Motor neuron (in vitro differentiated cells): ENCODE results near the gene PBRM1. TPM values are rescaled to one million over a fixed set of nuclear protein-coding genes. Genes with fewer than 3 reads are reported as not detected.
A peak's percentile ranks its signal among the peaks of the same experiment; 100 is the strongest.

ENCODE experiments used
- ATAC-seq, 8 experiments: fragments of 200-7000 bp; cut with Tn5 transposase; replicated peaks in 6 of 8; 2 replicates each; pipeline ENCODE4 v1.8.0; 2021; ENCODE audit warnings: mild to moderate bottlenecking in 8 of 8, moderate library complexity in 8 of 8
- H3K27ac ChIP-seq, 2 donors: fragments of 250-450 bp; sonication (Bioruptor Pico); 2 replicates each; pipeline ENCODE4 v1.9.0; 2021; ENCODE audit warnings: antibody characterized with exemption in 2 of 2, mild to moderate bottlenecking in 2 of 2, moderate library complexity in 1 of 2
- H3K4me1 ChIP-seq, 2 donors: fragments of 250-450 bp; sonication (Bioruptor Pico); replicated peaks in 1 of 2; 2 replicates each; pipeline ENCODE4 v1.6.1; 2021; ENCODE audit warnings: antibody characterized with exemption in 2 of 2, mild to moderate bottlenecking in 2 of 2, moderate library complexity in 1 of 2
- H3K4me3 ChIP-seq, 5 donors: fragments of 250-450 bp; sonication (Bioruptor Pico); 2 replicates each; pipeline ENCODE4 v1.9.0; 2021; ENCODE audit warnings: antibody characterized with exemption in 5 of 5, mild to moderate bottlenecking in 5 of 5, moderate library complexity in 4 of 5
- WGBS, 10 experiments: fragments of 450-650 bp; shearing (Covaris generic); methylation state at CpG; one replicate each; pipeline ENCODE4 v1.0.0; 2022; 5-methylcytosine and 5-hydroxymethylcytosine counted together
- in situ Hi-C, 9 experiments: fragments of 400-800 bp; cut with MboI; loops; one replicate each; pipeline ENCODE4 v1.15.0; 2021; ENCODE audit warnings: low sequenced_read_pairs in 9 of 9, low pct_unique_long_range_greater_than_20kb in 2 of 9; ENCODE audit not compliant: unreplicated experiment in 9 of 9
- total RNA-seq, 8 experiments: library from RNA; unstranded; fragments of 300-600 nt; gene quantifications; 2 replicates each; pipeline versions ENCODE4 v1.2.3 to v1.2.4, GENCODE V29; 2022

Gene PBRM1
- total RNA-seq, 8 experiments from 2014 or later = 27.2 to 100 (median 66.9) TPM

GRCh38 chr3:52504977-52505376 is 180.7 kb downstream of the PBRM1 start:
- Histone ChIP-seq H3K4me1 (peaks cover 4 to 8% of the 10 kb centered on the region in 2 donors), H3K27ac (no peak overlapping the region), H3K4me3 (no peak overlapping the region)
- in situ Hi-C loops = no loop called here
- ATAC-seq = no peak
- 90 to 100% (median 100%) methylated on average over 1 to 4 of the region's 10 CpGs; no CpG with 5 or more reads in 7 of the 10 experiments for WGBS, 10 experiments

GRCh38 chr3:52503788-52504424 is 181.8 kb downstream of the PBRM1 start:
- WGBS, 10 experiments = 40% methylated on average over 1 of the region's 23 CpGs; no CpG with 5 or more reads in 9 of the 10 experiments
- H3K27ac ChIP-seq = no peak overlapping the region
- ATAC-seq = peak in 1 of 8 experiments; percentile 12
- in situ Hi-C loops = no loop called here
- H3K4me3 ChIP-seq = no peak overlapping the region
- H3K4me1 ChIP-seq = peaks cover 4 to 8% of the 10 kb centered on the region in 2 donors

- WGBS, 10 experiments = 17 to 20% methylated on average over 1 of the region's 11 CpGs; no CpG with 5 or more reads in 8 of the 10 experiments
- in situ Hi-C loops = no loop called here
- Histone ChIP-seq H3K4me1 (peaks cover 4 to 8% of the 10 kb centered on the region in 2 donors), H3K27ac (no peak overlapping the region), H3K4me3 (no peak overlapping the region)
- ATAC-seq = peak in 1 of 8 experiments; percentile 7
These were observed 182.8 kb downstream of the PBRM1 start for GRCh38 chr3:52502808-52503350.

- no peak overlapping the region for H3K4me3 ChIP-seq
- WGBS, 10 experiments = 90 to 100% (median 100%) methylated on average over 1 to 3 of the region's 11 CpGs; no CpG with 5 or more reads in 7 of the 10 experiments
- no peak for ATAC-seq
- in situ Hi-C loops = no loop called here
- peaks cover 4 to 8% of the 10 kb centered on the region in 2 donors for H3K4me1 ChIP-seq
- H3K27ac ChIP-seq = no peak overlapping the region
These were observed 183.7 kb downstream of the PBRM1 start for GRCh38 chr3:52502001-52502400.

- WGBS, 10 experiments = 60 to 87% methylated on average over 1 to 5 of the region's 11 CpGs; no CpG with 5 or more reads in 8 of the 10 experiments
- in situ Hi-C loops = no loop called here
These were observed 184.7 kb downstream of the PBRM1 start for GRCh38 chr3:52501046-52501445.

GRCh38 chr3:52498137-52499054 is 187.3 kb downstream of the PBRM1 start:
- peak in 6 of 8 experiments; percentile 12 to 50 (median 16) for ATAC-seq
- no peaks in the 10 kb centered on the region for H3K4me1 ChIP-seq
- 68 to 100% (median 70%) methylated on average over 1 to 6 of the region's 24 CpGs; no CpG with 5 or more reads in 4 of the 10 experiments for WGBS, 10 experiments
- no peak overlapping the region for H3K4me3 ChIP-seq
- H3K27ac ChIP-seq = no peak overlapping the region
- in situ Hi-C loops = no loop called here

More at GRCh38 chr3:52501046-52501445, 184.7 kb downstream of the PBRM1 start:
- no peak for ATAC-seq
- Histone ChIP-seq H3K4me3 (no peak overlapping the region), H3K27ac (no peak overlapping the region), H3K4me1 (peaks cover 4 to 8% of the 10 kb centered on the region in 2 donors)

GRCh38 chr3:52495777-52496602 is 189.7 kb downstream of the PBRM1 start:
- Histone ChIP-seq H3K27ac (no peak overlapping the region), H3K4me3 (no peak overlapping the region), H3K4me1 (no peaks in the 10 kb centered on the region)
- WGBS, 10 experiments = 39 to 100% (median 95%) methylated on average over 1 to 3 of the region's 16 CpGs; no CpG with 5 or more reads in 4 of the 10 experiments
- ATAC-seq = peak; percentile 8 to 85 (median 36)
- in situ Hi-C loops = no loop called here

Other genes starting within 250 kb of the PBRM1 start
- under 1 TPM; 0.05 to 0.91 (median 0.19) TPM for gene SEMA3G, start 240.8 kb downstream of the PBRM1 start, total RNA-seq
- 10 to 100 TPM in 1 of 8 experiments, 1 to 10 TPM in 3, under 1 TPM in 4; 0.54 to 22.5 (median 1.2) TPM for gene TNNC1, start 231.9 kb downstream of the PBRM1 start, total RNA-seq
- 100 to 1,000 TPM in 1 of 8 experiments, 10 to 100 TPM in 7; 54.4 to 134 (median 80.6) TPM for gene NISCH, start 230.3 kb downstream of the PBRM1 start, total RNA-seq
- gene STAB1, start 190.6 kb downstream of the PBRM1 start, total RNA-seq = 1 to 10 TPM in 2 of 8 experiments, under 1 TPM in 6; 0.11 to 2.0 (median 0.41) TPM
- 100 to 1,000 TPM in 3 of 8 experiments, 10 to 100 TPM in 5; 13.3 to 156 (median 91.7) TPM for gene NT5DC2, start 152.1 kb downstream of the PBRM1 start, total RNA-seq
- gene UQCC5, start 149.3 kb downstream of the PBRM1 start, total RNA-seq = 100 to 1,000 TPM in 1 of 8 experiments, 10 to 100 TPM in 7; 38.6 to 102 (median 65.6) TPM
- 100 to 1,000 TPM in 6 of 8 experiments, 10 to 100 TPM in 2; 75.6 to 219 (median 110) TPM for gene GNL3, start 119 bp upstream of the PBRM1 start, total RNA-seq
- gene GLT8D1, start 19.9 kb upstream of the PBRM1 start, total RNA-seq = 100 to 1,000 TPM in 1 of 8 experiments, 10 to 100 TPM in 7; 46.9 to 120 (median 66.2) TPM
- 100 to 1,000 TPM; 102 to 216 (median 130) TPM for gene SPCS1, start 20.2 kb upstream of the PBRM1 start, total RNA-seq
- 10 to 100 TPM in 7 of 8 experiments, 1 to 10 TPM in 1; 8.0 to 32.5 (median 20.7) TPM for gene NEK4, start 85.0 kb upstream of the PBRM1 start, total RNA-seq
- gene ITIH1, start 91.7 kb upstream of the PBRM1 start, total RNA-seq = 1 to 10 TPM in 1 of 8 experiments, under 1 TPM in 4, not detected in 3; 0.38 to 1.0 (median 0.66) TPM
- 1 to 10 TPM in 3 of 8 experiments, under 1 TPM in 5; 0.22 to 3.3 (median 0.55) TPM for gene ITIH3, start 108.9 kb upstream of the PBRM1 start, total RNA-seq
- gene ITIH4, start 144.8 kb upstream of the PBRM1 start, total RNA-seq = 1 to 10 TPM; 1.4 to 7.0 (median 2.6) TPM
- 1 to 10 TPM in 6 of 8 experiments, under 1 TPM in 1, not detected in 1; 0.38 to 9.3 (median 2.7) TPM for gene MUSTN1, start 149.1 kb upstream of the PBRM1 start, total RNA-seq
- gene STIMATE, start 211.6 kb upstream of the PBRM1 start, total RNA-seq = 10 to 100 TPM in 5 of 8 experiments, 1 to 10 TPM in 3; 7.2 to 27.0 (median 13.3) TPM